AG09319 (cell line): ENCODE measurements around the gene IHH.

ENCODE experiments used
- DNase-seq: peaks from one replicate; pipeline ENCODE4 v3.0.0-alpha.2; 2010; ENCODE audit warnings: low read depth; ENCODE audit errors: extremely low read depth
- TF ChIP-seq, protein P1 (sequence below): IDR thresholded peaks from 2 replicates; pipeline ENCODE4 v1.5.1; 2011; ENCODE audit warnings: low read depth, mild to moderate bottlenecking, inconsistent platforms, low read length, moderate library complexity

The IHH gene

DNA sequence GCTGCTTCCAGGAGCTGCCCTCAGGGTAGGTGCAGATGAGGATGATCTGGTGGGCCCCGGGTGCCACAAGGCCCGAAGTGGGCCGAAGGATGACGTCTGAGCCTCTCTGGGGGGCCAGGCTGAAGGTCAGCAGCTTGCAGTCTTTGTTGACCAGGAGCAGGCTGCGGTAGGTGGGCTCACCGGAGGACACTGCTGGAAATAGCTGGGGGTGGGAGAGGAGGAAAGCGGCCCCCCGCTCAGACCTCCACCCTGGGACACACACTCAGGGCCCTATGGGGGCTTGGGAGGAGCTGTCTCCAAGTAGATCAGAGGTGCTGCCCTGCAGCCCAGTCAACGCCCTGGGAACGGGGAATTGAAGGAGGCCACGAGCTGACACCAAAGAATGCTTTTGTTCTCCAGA, 36.7 kb downstream of the IHH start:
- TF ChIP-seq, protein P1, sequence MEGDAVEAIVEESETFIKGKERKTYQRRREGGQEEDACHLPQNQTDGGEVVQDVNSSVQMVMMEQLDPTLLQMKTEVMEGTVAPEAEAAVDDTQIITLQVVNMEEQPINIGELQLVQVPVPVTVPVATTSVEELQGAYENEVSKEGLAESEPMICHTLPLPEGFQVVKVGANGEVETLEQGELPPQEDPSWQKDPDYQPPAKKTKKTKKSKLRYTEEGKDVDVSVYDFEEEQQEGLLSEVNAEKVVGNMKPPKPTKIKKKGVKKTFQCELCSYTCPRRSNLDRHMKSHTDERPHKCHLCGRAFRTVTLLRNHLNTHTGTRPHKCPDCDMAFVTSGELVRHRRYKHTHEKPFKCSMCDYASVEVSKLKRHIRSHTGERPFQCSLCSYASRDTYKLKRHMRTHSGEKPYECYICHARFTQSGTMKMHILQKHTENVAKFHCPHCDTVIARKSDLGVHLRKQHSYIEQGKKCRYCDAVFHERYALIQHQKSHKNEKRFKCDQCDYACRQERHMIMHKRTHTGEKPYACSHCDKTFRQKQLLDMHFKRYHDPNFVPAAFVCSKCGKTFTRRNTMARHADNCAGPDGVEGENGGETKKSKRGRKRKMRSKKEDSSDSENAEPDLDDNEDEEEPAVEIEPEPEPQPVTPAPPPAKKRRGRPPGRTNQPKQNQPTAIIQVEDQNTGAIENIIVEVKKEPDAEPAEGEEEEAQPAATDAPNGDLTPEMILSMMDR: no peak
- no peak for DNase-seq

DNA sequence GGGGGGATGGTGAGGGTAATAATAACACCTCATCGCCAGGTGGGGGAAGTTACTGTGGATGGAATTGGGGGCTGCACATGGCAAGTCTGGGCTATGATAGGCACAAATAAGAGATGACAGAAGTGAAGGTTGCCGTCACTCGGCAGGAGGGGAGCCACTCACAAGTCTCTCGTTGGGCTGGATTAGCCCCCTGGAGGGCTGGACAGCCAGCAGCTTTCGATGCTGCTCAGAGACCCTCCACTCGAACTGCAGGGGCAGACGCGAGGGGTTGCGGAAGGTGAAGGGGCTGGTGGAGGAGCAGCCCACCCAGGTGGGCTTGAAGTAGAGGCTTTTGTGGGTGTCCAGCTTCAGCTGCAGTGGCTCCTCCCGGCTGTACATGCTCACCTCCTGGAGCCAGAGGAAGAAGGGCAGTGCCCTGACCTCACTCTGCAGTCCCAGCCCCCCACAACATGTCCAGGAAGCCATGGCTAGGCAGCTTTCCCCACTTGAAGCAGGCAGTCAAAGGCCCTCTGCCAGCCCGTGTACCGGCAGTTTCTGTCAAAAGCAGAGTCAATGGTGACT, 37.6 kb downstream of the IHH start:
- no peak for DNase-seq
- TF ChIP-seq, protein P1: no peak

GRCh38 chr2:219022616-219023015, 38.1 kb downstream of the IHH start:
- no peak for DNase-seq
- TF ChIP-seq, protein P1: no peak

DNA sequence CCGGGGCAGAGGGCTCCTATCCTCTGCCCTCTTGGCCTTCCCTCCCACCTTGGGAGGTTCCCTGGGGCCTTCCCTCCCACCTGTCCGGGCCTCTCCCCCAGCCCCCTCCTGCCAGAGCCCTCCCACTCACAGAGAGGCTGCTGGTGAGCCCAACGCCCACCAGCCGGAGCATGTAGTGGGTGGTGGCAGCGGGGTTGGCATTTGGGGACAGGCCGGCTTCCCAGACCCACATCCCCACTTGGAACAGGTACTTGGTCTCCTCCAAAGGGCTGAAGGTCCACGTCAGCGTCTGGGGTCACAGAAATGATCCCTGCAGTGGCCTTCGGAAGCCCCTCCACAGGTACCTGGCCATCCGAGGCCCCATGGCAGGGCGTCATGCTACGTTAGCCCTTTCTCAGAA, 38.7 kb downstream of the IHH start:
- DNase-seq: no peak
- TF ChIP-seq, protein P1: no peak

DNA sequence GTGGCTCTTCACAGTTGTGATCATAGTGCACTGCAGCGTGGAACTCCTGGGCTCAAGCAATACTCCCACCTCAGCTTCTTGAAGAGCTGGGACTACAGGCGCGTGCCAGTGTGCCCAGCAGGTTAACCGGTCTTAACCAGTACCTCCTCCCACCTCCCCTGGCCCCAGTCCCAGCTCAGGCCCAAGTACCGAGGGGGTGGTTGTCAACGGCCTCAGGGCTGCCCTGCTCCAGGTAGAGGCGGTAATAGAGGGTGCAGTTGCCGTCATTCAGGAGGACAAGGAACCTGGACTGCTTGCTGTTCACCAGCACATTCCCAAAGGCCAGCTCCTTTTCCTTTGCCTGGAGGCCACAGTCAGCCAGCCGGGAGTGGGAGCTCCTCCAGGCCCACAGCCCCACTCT, 39.1 kb downstream of the IHH start:
- DNase-seq: no peak
- TF ChIP-seq, protein P1: no peak

DNA sequence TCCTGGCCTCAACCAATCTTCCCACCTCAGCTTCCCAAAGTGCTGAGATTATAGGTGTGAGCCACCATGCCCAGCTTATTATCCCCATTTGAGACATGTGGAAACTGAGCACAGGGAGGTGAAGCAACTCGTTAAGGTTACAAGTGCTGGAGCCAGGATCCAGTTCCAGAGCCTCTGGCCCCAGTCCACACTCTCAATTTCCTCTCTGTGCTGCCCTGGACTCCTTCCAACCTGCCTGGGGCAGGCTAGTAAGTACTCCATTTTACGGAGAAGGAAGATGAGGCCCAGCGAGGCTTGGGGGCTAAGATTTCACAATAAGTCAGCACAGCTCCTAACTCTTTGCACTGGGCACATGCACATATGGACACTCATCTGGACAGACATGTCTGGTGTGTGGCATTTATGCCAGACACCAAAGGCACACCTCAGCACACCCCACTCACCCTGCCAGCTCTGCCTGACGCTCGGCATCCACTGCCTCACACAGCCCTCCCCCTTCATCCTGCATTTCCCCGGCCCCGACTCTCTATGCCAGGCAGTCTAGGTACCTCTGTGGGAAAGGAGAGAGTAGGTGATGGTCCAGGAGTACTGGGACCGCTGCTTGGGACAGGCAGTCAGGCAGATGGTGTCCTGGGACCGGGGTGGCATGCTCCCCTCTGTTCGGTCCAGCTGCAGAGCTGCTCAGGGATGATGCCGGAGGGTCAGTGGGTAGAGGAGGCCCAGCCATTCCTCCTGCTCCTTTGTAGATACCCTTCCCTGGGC, 39.9 kb downstream of the IHH start:
- no peak for DNase-seq
- TF ChIP-seq, protein P1: no peak

- no peak for DNase-seq
- TF ChIP-seq, protein P1: no peak
These were observed 41.3 kb downstream of the IHH start for GRCh38 chr2:219019436-219019835.
